Endothelial cell of umbilical vein (primary cell): Measurements from ENCODE around the gene C1orf105. TPM values are rescaled to one million over a fixed set of nuclear protein-coding genes. Genes with fewer than 3 reads are reported as not detected.

Source experiments
- BruUV-seq: library from RNA; stranded (reverse); fragments of 400-500 nt; replicated peaks from 2 replicates; lab custom pipeline; 2021; lab: Mats Ljungman, UMichigan
- CTCF ChIA-PET: fragments of 300-600, 350-600 bp; sonication (Branson Sonifier 250); formaldehyde crosslinking; loops from one replicate; lab custom pipeline; 2021; ENCODE audit warnings: antibody characterized with exemption, inconsistent platforms; lab: Charles Lee
- POLR2A ChIA-PET: fragments of 300-600, 350-600 bp; sonication (Branson Sonifier 250); formaldehyde crosslinking; loops from one replicate; lab custom pipeline; 2021; ENCODE audit warnings: antibody characterized with exemption, inconsistent platforms; lab: Charles Lee
- DNase-seq: peaks from one replicate; pipeline ENCODE4 v3.0.0-alpha.2; 2011; ENCODE audit warnings: low read depth, low spot score
- FAIRE-seq: peaks from 2 replicates; lab custom pipeline; 2011; peaks lifted over from hg19 to GRCh38; lab: Jason Lieb, UNC
- H2AFZ ChIP-seq: 2 replicates; pipeline ENCODE4 v1.6.0; 2012; ENCODE audit warnings: low read depth, low read length, control low read depth, inconsistent platforms
- H3K27ac ChIP-seq: 2 replicates; pipeline ENCODE4 v1.5.1; 2011; ENCODE audit warnings: low read depth, mild to moderate bottlenecking, control low read depth, low read length, moderate library complexity; ENCODE audit not compliant: insufficient read depth
- H3K27me3 ChIP-seq, 2 experiments: 2 replicates each; pipeline versions ENCODE4 v1.6.0 to v1.6.1; 2011; ENCODE audit warnings: low read length in 2 of 2, mixed read lengths in 1 of 2; ENCODE audit not compliant: control insufficient read depth in 2 of 2, insufficient read depth in 2 of 2
- H3K36me3 ChIP-seq, 2 experiments: 2 replicates in 1 of 2; 3 replicates in 1 of 2; pipeline ENCODE4 v1.5.1; 2011; ENCODE audit warnings: low read length in 2 of 2, mild to moderate bottlenecking in 1 of 2, moderate library complexity in 1 of 2; ENCODE audit not compliant: control insufficient read depth in 2 of 2, insufficient read depth in 2 of 2; ENCODE audit errors: extremely low read depth in 1 of 2
- H3K4me1 ChIP-seq: 3 replicates; pipeline ENCODE4 v1.5.1; 2011; ENCODE audit warnings: mild to moderate bottlenecking, low read length; ENCODE audit not compliant: control insufficient read depth, insufficient read depth; ENCODE audit errors: extremely low read depth
- H3K4me2 ChIP-seq: 2 replicates; pipeline ENCODE4 v1.6.1; 2011; ENCODE audit warnings: low read length, control low read depth, mixed read lengths; ENCODE audit not compliant: insufficient read depth
- H3K4me3 ChIP-seq, 3 experiments: fragments of 200-600 bp in 1 of 3; sonication (generic), shearing (Covaris generic) in 1 of 3; replicated peaks in 1 of 3; 2 replicates each; pipeline ENCODE4 v1.5.1; 2011 to 2016; ENCODE audit warnings: control low read depth in 3 of 3, low read length in 3 of 3, mild to moderate bottlenecking in 2 of 3, inconsistent platforms in 1 of 3, low read depth in 1 of 3, moderate library complexity in 1 of 3; ENCODE audit not compliant: insufficient read depth in 1 of 3
- H3K79me2 ChIP-seq: 2 replicates; pipeline ENCODE4 v1.6.0; 2012; ENCODE audit warnings: low read length, inconsistent platforms; ENCODE audit not compliant: control insufficient read depth, insufficient read depth
- H3K9ac ChIP-seq: replicated peaks from 2 replicates; pipeline ENCODE3; 2011; ENCODE audit warnings: low read length, control low read depth; ENCODE audit not compliant: insufficient read depth; ENCODE audit errors: extremely low read depth
- H3K9me1 ChIP-seq: replicated peaks from 3 replicates; pipeline ENCODE4 v1.6.0; 2011; ENCODE audit warnings: mild to moderate bottlenecking, low read length; ENCODE audit not compliant: control insufficient read depth, insufficient read depth; ENCODE audit errors: extremely low read depth
- H3K9me3 ChIP-seq: replicated peaks from 2 replicates; pipeline ENCODE4 v1.5.1; 2012; ENCODE audit warnings: low read length, inconsistent platforms; ENCODE audit not compliant: control insufficient read depth, insufficient read depth
- H4K20me1 ChIP-seq: replicated peaks from 2 replicates; pipeline ENCODE3; 2011; ENCODE audit warnings: mild to moderate bottlenecking, low read length; ENCODE audit not compliant: control insufficient read depth, insufficient read depth; ENCODE audit errors: extremely low read depth
- EZH2 ChIP-seq: IDR thresholded peaks from 2 replicates; pipeline ENCODE4 v1.6.1; 2012; ENCODE audit warnings: borderline replicate concordance, low read depth, mild to moderate bottlenecking, moderate library complexity, low read length, inconsistent platforms; ENCODE audit not compliant: severe bottlenecking
- POLR2A ChIP-seq: IDR thresholded peaks from 2 replicates; pipeline ENCODE4 v1.6.1; 2012; ENCODE audit warnings: low read depth, mild to moderate bottlenecking, control low read depth, low read length
- dilution Hi-C: fragments of 300-500 bp; cut with MboI; formaldehyde crosslinking; loops from one replicate; pipeline ENCODE4 v1.15.0; 2019; ENCODE audit warnings: low sequenced_read_pairs; ENCODE audit not compliant: extremely low pct_ligation_motif_present
- intact Hi-C: fragments of 100-400 bp; cut with micrococcal nuclease; formaldehyde crosslinking; loops from one replicate; pipeline ENCODE4 v1.10.0; 2022
- polyA plus RNA-seq, 4 experiments: library from polyadenylated mRNA; depleted of rRNA in 3 of 4; stranded (reverse) in 3 of 4; unstranded in 1 of 4; fragments of >200 nt; gene quantifications; 2 replicates each; pipeline versions ENCODE4 v1.2.1 to v1.2.3, GENCODE V29; 2011 to 2012; ENCODE audit warnings: missing spikeins in 1 of 4
- total RNA-seq: library from RNA; stranded (reverse); gene quantifications from 2 replicates; pipeline ENCODE4 v1.2.3, GENCODE V29; 2021
- TF ChIP-seq, protein P1 (sequence below): IDR thresholded peaks from 2 replicates; pipeline ENCODE4 v1.6.1; 2011; ENCODE audit not compliant: insufficient read depth, insufficient read length
- TF ChIP-seq, protein P2 (sequence below), 2 donors: IDR thresholded peaks; 1 replicate in 1 of 2; 2 replicates in 1 of 2; pipeline ENCODE4 v1.5.1; 2011; ENCODE audit warnings: low read length in 2 of 2, mild to moderate bottlenecking in 2 of 2, moderate library complexity in 2 of 2, control low read depth in 1 of 2, inconsistent platforms in 1 of 2, low read depth in 1 of 2; ENCODE audit not compliant: insufficient read depth in 1 of 2; ENCODE audit errors: extremely low read depth in 1 of 2

Gene C1orf105
- total and polyA plus RNA-seq, 2 donors (not counting 3 experiments of a cell fraction or from before 2014, with no cell fraction given) = not detected

DNA sequence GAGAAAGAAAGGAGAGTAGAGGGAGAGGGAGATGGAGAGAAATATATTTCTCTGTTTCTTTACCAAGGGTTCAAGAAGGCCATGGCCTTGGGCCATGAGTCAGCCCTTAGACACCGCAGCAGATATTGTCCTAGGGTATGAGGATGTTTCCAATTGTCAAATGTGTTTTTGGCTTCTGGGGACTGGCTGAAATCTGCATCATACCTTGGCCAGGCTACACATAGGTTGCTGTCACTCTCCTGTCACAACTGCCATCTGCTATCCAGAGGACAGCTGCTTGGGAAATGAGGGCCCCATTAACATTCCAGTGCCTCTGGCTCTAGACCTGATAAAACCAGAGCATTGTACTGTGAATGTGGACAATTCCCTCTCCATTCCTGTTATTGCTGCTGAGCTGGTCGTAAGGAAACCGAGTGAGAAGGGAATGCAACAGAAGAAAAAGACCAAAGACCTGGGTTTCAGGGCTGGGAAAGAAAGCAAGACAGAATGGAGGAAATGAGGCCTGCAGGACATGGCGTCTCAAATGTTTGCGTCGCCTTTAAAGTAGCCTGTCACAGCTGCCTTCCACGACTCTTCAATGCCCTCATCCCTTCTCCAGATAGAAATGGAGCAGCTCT, 32.2 kb downstream of the C1orf105 start:
- H3K4me2 ChIP-seq = no peak overlapping the region
- H3K9ac ChIP-seq = no peak overlapping the region
- FAIRE-seq = peak; percentile 4
- POLR2A ChIA-PET = no interaction called here
- H3K4me1 ChIP-seq = peaks cover 22% of the 10 kb centered on the region
- no peak overlapping the region for H2AFZ ChIP-seq
- H3K9me3 ChIP-seq = no peaks in the 10 kb centered on the region
- no peaks in the 10 kb centered on the region for H3K79me2 ChIP-seq
- BruUV-seq = no TSS peak
- H3K4me3 ChIP-seq = no peak overlapping the region
- dilution Hi-C loops = no loop called here
- CTCF ChIA-PET = interaction anchor here (1.1 to 1.4 kb wide), 2 partner anchors 14 to 267 kb away, joined by 3 to 5 read pairs; no protein-coding TSS in a partner anchor
- H3K36me3 ChIP-seq = no peaks in the 10 kb centered on the region
- no peaks in the 10 kb centered on the region for H3K9me1 ChIP-seq
- H3K27me3 ChIP-seq = no peaks in the 10 kb centered on the region
- intact Hi-C loops = loop anchor here (5.0 kb wide), 1 partner anchor 135 kb away; no protein-coding TSS in a partner anchor
- H4K20me1 ChIP-seq = no peaks in the 10 kb centered on the region
- no peak for DNase-seq
- no peak overlapping the region for H3K27ac ChIP-seq
- TF ChIP-seq, protein P1, sequence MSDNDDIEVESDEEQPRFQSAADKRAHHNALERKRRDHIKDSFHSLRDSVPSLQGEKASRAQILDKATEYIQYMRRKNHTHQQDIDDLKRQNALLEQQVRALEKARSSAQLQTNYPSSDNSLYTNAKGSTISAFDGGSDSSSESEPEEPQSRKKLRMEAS = no peak
- no peak for TF ChIP-seq EZH2
- TF ChIP-seq, protein P2, sequence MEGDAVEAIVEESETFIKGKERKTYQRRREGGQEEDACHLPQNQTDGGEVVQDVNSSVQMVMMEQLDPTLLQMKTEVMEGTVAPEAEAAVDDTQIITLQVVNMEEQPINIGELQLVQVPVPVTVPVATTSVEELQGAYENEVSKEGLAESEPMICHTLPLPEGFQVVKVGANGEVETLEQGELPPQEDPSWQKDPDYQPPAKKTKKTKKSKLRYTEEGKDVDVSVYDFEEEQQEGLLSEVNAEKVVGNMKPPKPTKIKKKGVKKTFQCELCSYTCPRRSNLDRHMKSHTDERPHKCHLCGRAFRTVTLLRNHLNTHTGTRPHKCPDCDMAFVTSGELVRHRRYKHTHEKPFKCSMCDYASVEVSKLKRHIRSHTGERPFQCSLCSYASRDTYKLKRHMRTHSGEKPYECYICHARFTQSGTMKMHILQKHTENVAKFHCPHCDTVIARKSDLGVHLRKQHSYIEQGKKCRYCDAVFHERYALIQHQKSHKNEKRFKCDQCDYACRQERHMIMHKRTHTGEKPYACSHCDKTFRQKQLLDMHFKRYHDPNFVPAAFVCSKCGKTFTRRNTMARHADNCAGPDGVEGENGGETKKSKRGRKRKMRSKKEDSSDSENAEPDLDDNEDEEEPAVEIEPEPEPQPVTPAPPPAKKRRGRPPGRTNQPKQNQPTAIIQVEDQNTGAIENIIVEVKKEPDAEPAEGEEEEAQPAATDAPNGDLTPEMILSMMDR (IDR thresholded peaks at IDR 0.05; ENCODE audit: extremely low read depth in 1 of 2, insufficient read depth in 1 of 2, low read depth in 1 of 2, low read length in 2 of 2) = no peak

DNA sequence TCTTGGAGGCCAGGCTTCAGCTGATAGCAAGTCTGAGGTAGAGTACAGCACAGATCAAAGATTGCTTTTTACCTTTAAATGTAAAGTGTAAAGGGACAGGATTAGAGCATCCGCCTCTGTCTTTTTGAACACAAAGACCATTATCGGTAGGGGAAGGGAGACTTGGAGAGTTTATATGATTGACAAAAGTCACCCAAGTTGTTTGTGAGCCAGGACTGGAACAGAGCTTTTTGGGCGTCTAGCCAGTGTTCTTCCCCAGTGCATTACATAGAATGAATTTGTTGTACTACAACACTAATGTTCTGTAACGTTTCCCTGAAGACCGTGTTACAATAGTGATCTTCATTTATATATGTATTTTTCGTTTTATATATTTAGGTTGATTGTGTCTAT, 32.7 kb downstream of the C1orf105 start:
- DNase-seq = no peak
- FAIRE-seq = no peak
- CTCF ChIA-PET = interaction anchor here (1.1 to 1.4 kb wide), 2 partner anchors 13 to 267 kb away, joined by 3 to 5 read pairs; no protein-coding TSS in a partner anchor
- no peak overlapping the region for H3K9ac ChIP-seq
- H4K20me1 ChIP-seq = no peaks in the 10 kb centered on the region
- H2AFZ ChIP-seq = no peak overlapping the region
- peaks cover 22% of the 10 kb centered on the region for H3K4me1 ChIP-seq
- H3K27ac ChIP-seq = no peak overlapping the region
- intact Hi-C loops = loop anchor here (5.0 kb wide), 1 partner anchor 134 kb away; no protein-coding TSS in a partner anchor
- no peaks in the 10 kb centered on the region for H3K9me3 ChIP-seq
- no peaks in the 10 kb centered on the region for H3K79me2 ChIP-seq
- dilution Hi-C loops = no loop called here
- POLR2A ChIA-PET = no interaction called here
- H3K4me3 ChIP-seq = no peak overlapping the region
- TF ChIP-seq, protein P1 = no peak
- TF ChIP-seq POLR2A = no peak
- H3K36me3 ChIP-seq = no peaks in the 10 kb centered on the region
- BruUV-seq = no TSS peak
- H3K9me1 ChIP-seq = no peaks in the 10 kb centered on the region
- H3K27me3 ChIP-seq = no peaks in the 10 kb centered on the region
- H3K4me2 ChIP-seq = no peak overlapping the region
